Activated naive CD8-positive, alpha-beta T cell treated with anti-CD3 and anti-CD28 coated beads, Interleukin-2, amount 10 ng/mL, durations not matched to agents 7 days and 5 days (primary cell): ENCODE data around the gene EIF3D. TPM values are rescaled to one million over a fixed set of nuclear protein-coding genes. Genes with fewer than 3 reads are reported as not detected.

Experiments used
- ATAC-seq: fragments of 150-1000 bp; cut with Tn5 transposase; one replicate; pipeline ENCODE4 v1.10.0; 2021; ENCODE audit warnings: low read depth, moderate library complexity
- POLR2A ChIA-PET: fragments of 350-600 bp; sonication (Branson Sonifier 250); formaldehyde crosslinking; loops from one replicate; lab custom pipeline; 2021; ENCODE audit warnings: antibody characterized with exemption; lab: Charles Lee
- DNase-seq: peaks from one replicate; pipeline ENCODE4 v3.0.0; 2021
- H3K27ac Mint-ChIP-seq: one replicate; pipeline ENCODE4 v1.8.0; 2022; ENCODE audit warnings: mild to moderate bottlenecking, mixed read lengths
- H3K27me3 Mint-ChIP-seq: one replicate; pipeline ENCODE4 v1.8.0; 2022; ENCODE audit warnings: mild to moderate bottlenecking, moderate library complexity, mixed read lengths
- H3K36me3 Mint-ChIP-seq: one replicate; pipeline ENCODE4 v1.8.0; 2021; ENCODE audit warnings: mild to moderate bottlenecking, mixed read lengths
- H3K4me1 Mint-ChIP-seq: one replicate; pipeline ENCODE4 v1.8.0; 2021; ENCODE audit warnings: mixed read lengths
- H3K4me3 Mint-ChIP-seq: one replicate; pipeline ENCODE4 v1.8.0; 2022; ENCODE audit warnings: mild to moderate bottlenecking, moderate library complexity, mixed read lengths
- H3K9me3 Mint-ChIP-seq: one replicate; pipeline ENCODE4 v1.8.0; 2021; ENCODE audit warnings: mixed read lengths
- total RNA-seq, 2 experiments: library from RNA; stranded (reverse); gene quantifications; one replicate each; pipeline ENCODE4 v1.2.3, GENCODE V29; 2021

Gene EIF3D
- total RNA-seq, 2 experiments from 2014 or later, result 198 to 203 TPM

DNA sequence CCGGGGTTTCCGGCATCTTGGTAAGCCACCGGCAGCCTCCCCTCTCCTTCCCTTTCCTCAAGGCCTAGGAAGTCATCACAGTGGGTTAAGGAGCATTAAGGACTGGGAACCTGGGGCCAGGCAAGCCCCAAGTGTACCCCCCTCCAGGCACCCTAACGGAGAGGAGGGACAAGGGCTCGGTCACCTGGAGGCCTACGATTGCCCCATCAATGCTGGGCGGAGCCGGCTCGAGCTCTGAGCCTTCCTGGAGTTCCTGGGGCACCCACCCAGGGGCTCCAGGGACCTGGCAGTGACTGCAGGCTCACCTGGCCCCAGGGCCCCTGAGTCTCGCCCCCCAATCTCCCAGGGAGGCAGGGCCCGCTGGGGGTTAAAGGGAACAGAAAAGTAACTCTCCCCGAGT is 34.5 kb upstream of the EIF3D start:
- DNase-seq (no peak), ATAC-seq (no peak)
- Mint-ChIP-seq H3K27ac (no peak overlapping the region), H3K4me1 (peaks cover 1% of the 10 kb centered on the region), H3K27me3 (peaks cover 40% of the 10 kb centered on the region), H3K36me3 (no peaks in the 10 kb centered on the region), H3K9me3 (no peaks in the 10 kb centered on the region), H3K4me3 (no peak overlapping the region)
- POLR2A ChIA-PET, result no interaction called here

- no peak overlapping the region for H3K4me3 Mint-ChIP-seq
- ATAC-seq (no peak), DNase-seq (no peak)
- no peaks in the 10 kb centered on the region for H3K36me3 Mint-ChIP-seq
- H3K4me1 Mint-ChIP-seq, result peaks cover 1% of the 10 kb centered on the region
- H3K27me3 Mint-ChIP-seq, result peaks cover 38% of the 10 kb centered on the region
- H3K27ac Mint-ChIP-seq, result no peak overlapping the region
- POLR2A ChIA-PET, result no interaction called here
- H3K9me3 Mint-ChIP-seq, result no peaks in the 10 kb centered on the region
Observed at GRCh38 chr22:36563001-36563400, 34.0 kb upstream of the EIF3D start.

- ATAC-seq (no peak), DNase-seq (no peak)
- POLR2A ChIA-PET, result no interaction called here
- no peaks in the 10 kb centered on the region for H3K9me3 Mint-ChIP-seq
- peaks cover 37% of the 10 kb centered on the region for H3K27me3 Mint-ChIP-seq
- H3K36me3 Mint-ChIP-seq, result no peaks in the 10 kb centered on the region
- peaks cover 1% of the 10 kb centered on the region for H3K4me1 Mint-ChIP-seq
- no peak overlapping the region for H3K27ac Mint-ChIP-seq
- H3K4me3 Mint-ChIP-seq, result no peak overlapping the region
Observed at GRCh38 chr22:36562261-36562835, 33.4 kb upstream of the EIF3D start.

- H3K27ac Mint-ChIP-seq, result no peak overlapping the region
- H3K36me3 Mint-ChIP-seq, result no peaks in the 10 kb centered on the region
- no peak overlapping the region for H3K4me3 Mint-ChIP-seq
- peaks cover 31% of the 10 kb centered on the region for H3K27me3 Mint-ChIP-seq
- no peaks in the 10 kb centered on the region for H3K9me3 Mint-ChIP-seq
- ATAC-seq (no peak), DNase-seq (no peak)
- no peaks in the 10 kb centered on the region for H3K4me1 Mint-ChIP-seq
- POLR2A ChIA-PET, result interaction anchor here (0.7 kb wide), 1 partner anchor 17 kb away, joined by 3 read pairs; no protein-coding TSS in a partner anchor
Observed at GRCh38 chr22:36561291-36561811, 32.4 kb upstream of the EIF3D start.

GRCh38 chr22:36560001-36560400 is 31.0 kb upstream of the EIF3D start:
- no peak overlapping the region for H3K27ac Mint-ChIP-seq
- peaks cover 25% of the 10 kb centered on the region for H3K27me3 Mint-ChIP-seq
- H3K9me3 Mint-ChIP-seq, result no peaks in the 10 kb centered on the region
- DNase-seq (no peak), ATAC-seq (no peak)
- no peaks in the 10 kb centered on the region for H3K4me1 Mint-ChIP-seq
- no peak overlapping the region for H3K4me3 Mint-ChIP-seq
- H3K36me3 Mint-ChIP-seq, result no peaks in the 10 kb centered on the region
- POLR2A ChIA-PET, result interaction anchor here (0.7 kb wide), 1 partner anchor 258 kb away, joined by 3 read pairs; no protein-coding TSS in a partner anchor

- Mint-ChIP-seq H3K36me3 (no peaks in the 10 kb centered on the region), H3K9me3 (no peaks in the 10 kb centered on the region), H3K27me3 (peaks cover 11% of the 10 kb centered on the region), H3K4me1 (peaks cover 8% of the 10 kb centered on the region), H3K27ac (no peak overlapping the region), H3K4me3 (no peak overlapping the region)
- DNase-seq (no peak), ATAC-seq (no peak)
- POLR2A ChIA-PET, result no interaction called here
Observed at GRCh38 chr22:36554098-36554497, 25.1 kb upstream of the EIF3D start.

DNA sequence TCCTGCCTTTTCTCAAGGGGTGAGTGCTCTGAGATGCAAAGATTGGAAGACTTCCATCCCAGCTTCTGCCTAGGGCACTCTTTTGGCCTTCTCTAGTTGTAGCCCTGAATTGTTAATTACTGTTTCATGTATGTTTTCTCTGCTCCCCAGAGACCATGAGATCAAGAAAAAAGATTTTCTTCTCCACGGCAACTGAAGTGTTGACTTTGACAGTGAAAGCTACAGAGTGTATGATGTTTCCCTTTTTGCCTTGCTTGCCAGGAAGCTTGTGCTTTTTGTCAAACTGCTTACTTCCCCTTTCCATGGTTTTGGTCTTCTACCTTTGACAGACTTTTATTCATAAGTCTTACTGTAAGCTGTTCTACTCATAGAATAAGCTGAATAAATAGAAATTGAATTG is 23.3 kb upstream of the EIF3D start:
- H3K9me3 Mint-ChIP-seq, result no peaks in the 10 kb centered on the region
- no peaks in the 10 kb centered on the region for H3K36me3 Mint-ChIP-seq
- ATAC-seq (no peak), DNase-seq (no peak)
- H3K4me1 Mint-ChIP-seq, result peaks cover 16% of the 10 kb centered on the region
- no peak overlapping the region for H3K4me3 Mint-ChIP-seq
- POLR2A ChIA-PET, result interaction anchor here (0.7 kb wide), 1 partner anchor 15 kb away, joined by 4 read pairs; no protein-coding TSS in a partner anchor
- H3K27ac Mint-ChIP-seq, result no peak overlapping the region
- peaks cover 9% of the 10 kb centered on the region for H3K27me3 Mint-ChIP-seq

DNA sequence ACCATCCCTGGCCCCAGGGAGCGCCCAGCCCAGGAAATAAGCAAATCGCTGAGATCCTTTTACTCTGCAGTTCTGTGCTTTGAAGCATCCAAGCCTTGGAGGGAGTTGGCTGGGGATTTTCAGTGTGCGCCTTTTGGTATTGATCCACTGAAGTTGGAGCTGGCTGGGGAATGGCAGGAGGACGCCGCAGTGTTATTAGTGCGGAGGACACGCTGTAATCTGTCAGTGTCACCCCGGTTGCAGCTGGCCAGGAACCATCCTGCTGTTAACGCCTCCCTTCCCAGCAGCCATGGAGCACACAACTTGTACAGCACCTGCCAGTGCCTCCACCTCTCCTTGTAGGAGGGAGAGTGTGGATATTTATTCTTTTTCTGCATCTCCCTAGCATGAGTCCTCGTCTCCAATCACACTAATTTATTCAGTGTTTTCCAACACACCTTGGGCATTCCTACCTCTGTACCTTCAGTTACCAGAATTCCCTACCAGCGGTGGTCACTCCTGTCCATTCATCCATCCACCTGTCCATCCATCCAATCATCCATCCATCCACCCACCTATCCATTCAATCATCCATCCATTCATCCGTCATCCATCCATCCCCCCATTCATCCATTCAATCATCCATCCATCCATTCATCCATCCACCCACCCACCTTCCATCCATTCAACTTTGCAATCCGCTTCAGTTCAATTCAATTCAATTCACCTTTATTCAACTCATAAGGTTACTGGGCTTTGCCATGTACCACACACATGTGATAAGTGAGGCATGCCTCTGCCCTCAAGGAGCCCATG is 21.9 kb upstream of the EIF3D start:
- Mint-ChIP-seq H3K9me3 (no peaks in the 10 kb centered on the region), H3K4me1 (peaks cover 19% of the 10 kb centered on the region), H3K4me3 (no peak overlapping the region), H3K27ac (no peak overlapping the region), H3K27me3 (peaks cover 14% of the 10 kb centered on the region), H3K36me3 (no peaks in the 10 kb centered on the region)
- POLR2A ChIA-PET, result interaction anchor here (0.5 kb wide), 1 partner anchor 19 kb away, joined by 3 read pairs; no protein-coding TSS in a partner anchor
- ATAC-seq, result no peak
- DNase-seq, result no peak

DNA sequence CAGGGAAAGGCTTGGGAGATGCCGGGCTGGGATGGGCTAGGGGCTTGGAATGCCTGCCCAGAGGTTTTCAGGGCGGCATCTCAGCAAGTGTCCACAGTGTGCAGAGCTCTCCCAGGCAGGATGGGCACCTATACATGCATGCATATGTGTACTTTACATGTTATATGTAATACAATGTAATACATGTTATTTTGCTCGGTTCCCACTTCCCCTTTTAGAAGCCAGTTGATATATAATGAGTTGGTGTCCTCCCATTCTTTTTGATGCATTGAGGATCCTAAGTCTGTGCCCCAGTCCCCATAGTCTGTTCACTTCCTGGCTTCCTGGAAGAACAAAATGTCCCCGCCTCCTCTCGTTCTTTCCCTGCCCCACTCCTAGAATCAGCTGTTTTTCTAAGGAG is 20.1 kb upstream of the EIF3D start:
- ATAC-seq (no peak), DNase-seq (no peak)
- POLR2A ChIA-PET, result no interaction called here
- peak overlapping the region; percentile 11 for H3K4me3 Mint-ChIP-seq
- peaks cover 30% of the 10 kb centered on the region for H3K4me1 Mint-ChIP-seq
- H3K27me3 Mint-ChIP-seq, result peaks cover 14% of the 10 kb centered on the region
- H3K9me3 Mint-ChIP-seq, result no peaks in the 10 kb centered on the region
- no peaks in the 10 kb centered on the region for H3K36me3 Mint-ChIP-seq
- peak overlapping the region; percentile 32 for H3K27ac Mint-ChIP-seq

DNA sequence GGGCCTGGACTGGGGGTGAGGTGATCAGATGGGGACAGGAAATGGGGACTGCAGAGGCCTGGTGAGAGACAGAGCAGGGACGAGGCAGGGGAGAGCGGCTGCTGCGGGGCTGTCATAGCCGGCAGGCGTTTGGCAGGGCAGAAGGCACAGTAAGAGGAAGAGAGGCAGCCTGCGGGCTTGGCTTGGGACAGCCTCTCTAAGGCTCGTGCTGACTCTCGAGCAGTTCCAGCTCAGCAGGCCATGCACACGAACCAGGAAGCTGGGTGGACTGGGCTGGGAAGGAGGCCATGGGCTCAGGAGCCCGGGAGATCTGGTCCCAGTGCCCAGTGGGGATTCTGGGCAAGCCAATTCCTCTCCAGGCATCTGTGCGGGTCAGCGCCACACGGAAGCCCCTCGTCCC is 19.6 kb upstream of the EIF3D start:
- peaks cover 12% of the 10 kb centered on the region for H3K27me3 Mint-ChIP-seq
- POLR2A ChIA-PET, result no interaction called here
- ATAC-seq, result no peak
- no peaks in the 10 kb centered on the region for H3K36me3 Mint-ChIP-seq
- peaks cover 31% of the 10 kb centered on the region for H3K4me1 Mint-ChIP-seq
- no peak overlapping the region for H3K27ac Mint-ChIP-seq
- H3K9me3 Mint-ChIP-seq, result no peaks in the 10 kb centered on the region
- no peak overlapping the region for H3K4me3 Mint-ChIP-seq
- no peak for DNase-seq

DNA sequence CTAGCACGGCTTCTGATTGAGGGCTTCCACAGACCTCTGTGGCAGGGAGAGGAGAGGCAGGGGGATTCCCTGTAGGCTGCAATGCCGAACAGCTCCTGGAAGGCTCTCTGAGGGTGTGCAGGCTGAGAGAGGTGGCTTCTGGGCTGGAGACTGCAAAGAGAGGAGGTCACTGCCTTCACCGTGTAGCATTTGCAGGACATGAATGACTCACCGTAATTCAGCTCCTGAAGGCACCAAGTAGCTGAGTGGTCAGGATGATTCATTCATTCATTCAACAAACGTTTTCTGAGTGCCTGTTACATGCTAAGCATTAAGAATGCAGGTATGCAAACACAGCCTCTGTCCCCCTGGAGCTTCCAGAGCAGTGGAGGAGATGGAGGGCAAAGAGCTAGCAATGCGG is 18.0 kb upstream of the EIF3D start:
- POLR2A ChIA-PET, result interaction anchor here (0.6 to 1.1 kb wide), 3 partner anchors 18 to 229 kb away, joined by 3 read pairs; partner anchors contain the start of genes EIF3D and IFT27
- no peak overlapping the region for H3K4me3 Mint-ChIP-seq
- peaks cover 35% of the 10 kb centered on the region for H3K4me1 Mint-ChIP-seq
- H3K27me3 Mint-ChIP-seq, result peaks cover 12% of the 10 kb centered on the region
- H3K36me3 Mint-ChIP-seq, result no peaks in the 10 kb centered on the region
- no peak for ATAC-seq
- no peak for DNase-seq
- H3K27ac Mint-ChIP-seq, result no peak overlapping the region
- H3K9me3 Mint-ChIP-seq, result no peaks in the 10 kb centered on the region

GRCh38 chr22:36546092-36546804 is 17.3 kb upstream of the EIF3D start:
- DNase-seq (peak; percentile 52), ATAC-seq (no peak)
- Mint-ChIP-seq H3K4me3 (no peak overlapping the region), H3K27me3 (peaks cover 9% of the 10 kb centered on the region), H3K9me3 (no peaks in the 10 kb centered on the region), H3K36me3 (no peaks in the 10 kb centered on the region), H3K4me1 (peaks cover 37% of the 10 kb centered on the region), H3K27ac (no peak overlapping the region)
- POLR2A ChIA-PET, result interaction anchor here (0.6 kb wide), 1 partner anchor 127 kb away, joined by 3 read pairs; no protein-coding TSS in a partner anchor

GRCh38 chr22:36544107-36544620 is 15.2 kb upstream of the EIF3D start:
- Mint-ChIP-seq H3K27ac (no peak overlapping the region), H3K9me3 (no peaks in the 10 kb centered on the region), H3K4me3 (no peak overlapping the region), H3K36me3 (peaks cover 3% of the 10 kb centered on the region), H3K4me1 (peaks cover 36% of the 10 kb centered on the region), H3K27me3 (peaks cover 5% of the 10 kb centered on the region)
- DNase-seq (no peak), ATAC-seq (no peak)
- POLR2A ChIA-PET, result interaction anchor here (0.6 kb wide), 1 partner anchor 17 kb away, joined by 3 read pairs; no protein-coding TSS in a partner anchor
